Activated naive CD8-positive, alpha-beta T cell treated with anti-CD3 and anti-CD28 coated beads, Interleukin-2, amount 10 ng/mL, durations not matched to agents 7 days and 5 days (primary cell): ENCODE measurements around the gene RBAK. TPM values are rescaled to one million over a fixed set of nuclear protein-coding genes. Genes with fewer than 3 reads are reported as not detected.
"Not testable (repeated sequence)": the region's sequence is repeated elsewhere in the genome, so short reads cannot be mapped to it uniquely, and the experiment has no call there.

ENCODE experiments used
- ATAC-seq: fragments of 150-1000 bp; cut with Tn5 transposase; one replicate; pipeline ENCODE4 v1.10.0; 2021; ENCODE audit warnings: low read depth, moderate library complexity
- POLR2A ChIA-PET: fragments of 350-600 bp; sonication (Branson Sonifier 250); formaldehyde crosslinking; loops from one replicate; lab custom pipeline; 2021; ENCODE audit warnings: antibody characterized with exemption; lab: Charles Lee
- DNase-seq: peaks from one replicate; pipeline ENCODE4 v3.0.0; 2021
- H3K27ac Mint-ChIP-seq: one replicate; pipeline ENCODE4 v1.8.0; 2022; ENCODE audit warnings: mild to moderate bottlenecking, mixed read lengths
- H3K27me3 Mint-ChIP-seq: one replicate; pipeline ENCODE4 v1.8.0; 2022; ENCODE audit warnings: mild to moderate bottlenecking, moderate library complexity, mixed read lengths
- H3K36me3 Mint-ChIP-seq: one replicate; pipeline ENCODE4 v1.8.0; 2021; ENCODE audit warnings: mild to moderate bottlenecking, mixed read lengths
- H3K4me1 Mint-ChIP-seq: one replicate; pipeline ENCODE4 v1.8.0; 2021; ENCODE audit warnings: mixed read lengths
- H3K4me3 Mint-ChIP-seq: one replicate; pipeline ENCODE4 v1.8.0; 2022; ENCODE audit warnings: mild to moderate bottlenecking, moderate library complexity, mixed read lengths
- H3K9me3 Mint-ChIP-seq: one replicate; pipeline ENCODE4 v1.8.0; 2021; ENCODE audit warnings: mixed read lengths
- total RNA-seq, 2 experiments: library from RNA; stranded (reverse); gene quantifications; one replicate each; pipeline ENCODE4 v1.2.3, GENCODE V29; 2021

RBAK gene
- total RNA-seq, 2 experiments from 2014 or later: 17.0 to 17.3 TPM

GRCh38 chr7:5065107-5065407 is 19.4 kb downstream of the RBAK start:
- Mint-ChIP-seq H3K4me1 (no peaks in the 10 kb centered on the region), H3K36me3 (peaks cover 94% of the 10 kb centered on the region), H3K27ac (no peak overlapping the region), H3K27me3 (no peaks in the 10 kb centered on the region), H3K4me3 (no peak overlapping the region), H3K9me3 (peaks cover 51% of the 10 kb centered on the region)
- POLR2A ChIA-PET: no interaction called here
- ATAC-seq (no peak), DNase-seq (no peak)

- H3K36me3 Mint-ChIP-seq: peaks cover 77% of the 10 kb centered on the region
- POLR2A ChIA-PET: no interaction called here
- peaks cover 8% of the 10 kb centered on the region for H3K4me1 Mint-ChIP-seq
- H3K27me3 Mint-ChIP-seq: peaks cover 14% of the 10 kb centered on the region
- H3K9me3 Mint-ChIP-seq: peaks cover 41% of the 10 kb centered on the region
- no peak for DNase-seq
- no peak overlapping the region for H3K27ac Mint-ChIP-seq
- ATAC-seq: no peak
- no peak overlapping the region for H3K4me3 Mint-ChIP-seq
Measured at GRCh38 chr7:5068521-5068920, 22.9 kb downstream of the RBAK start.

GRCh38 chr7:5070206-5070605 is 24.5 kb downstream of the RBAK start:
- Mint-ChIP-seq H3K27ac (no peak overlapping the region), H3K27me3 (peaks cover 16% of the 10 kb centered on the region), H3K9me3 (peaks cover 31% of the 10 kb centered on the region), H3K4me3 (no peak overlapping the region), H3K36me3 (peaks cover 60% of the 10 kb centered on the region), H3K4me1 (peaks cover 8% of the 10 kb centered on the region)
- POLR2A ChIA-PET: no interaction called here
- ATAC-seq: no peak
- no peak for DNase-seq

GRCh38 chr7:5075187-5075586 is 29.5 kb downstream of the RBAK start:
- H3K9me3 Mint-ChIP-seq, H3K4me3 Mint-ChIP-seq, POLR2A ChIA-PET, DNase-seq, H3K27ac Mint-ChIP-seq, ATAC-seq, H3K4me1 Mint-ChIP-seq: not testable (repeated sequence)
- Mint-ChIP-seq H3K36me3 (peaks cover 17% of the 10 kb centered on the region), H3K27me3 (peaks cover 23% of the 10 kb centered on the region)

GRCh38 chr7:5077740-5078139 is 32.1 kb downstream of the RBAK start:
- Mint-ChIP-seq H3K9me3 (no peaks in the 10 kb centered on the region), H3K4me3 (no peak overlapping the region), H3K27me3 (peaks cover 17% of the 10 kb centered on the region), H3K36me3 (no peaks in the 10 kb centered on the region), H3K4me1 (no peaks in the 10 kb centered on the region), H3K27ac (no peak overlapping the region)
- POLR2A ChIA-PET: no interaction called here
- ATAC-seq: no peak
- no peak for DNase-seq

GRCh38 chr7:5082806-5083205 is 37.1 kb downstream of the RBAK start:
- POLR2A ChIA-PET: no interaction called here
- DNase-seq (no peak), ATAC-seq (no peak)
- Mint-ChIP-seq H3K4me1 (no peaks in the 10 kb centered on the region), H3K27ac (no peak overlapping the region), H3K9me3 (no peaks in the 10 kb centered on the region), H3K27me3 (peaks cover 8% of the 10 kb centered on the region), H3K4me3 (no peak overlapping the region), H3K36me3 (no peaks in the 10 kb centered on the region)

- ATAC-seq (no peak), DNase-seq (no peak)
- Mint-ChIP-seq H3K27ac (no peak overlapping the region), H3K27me3 (peaks cover 8% of the 10 kb centered on the region), H3K9me3 (no peaks in the 10 kb centered on the region), H3K4me1 (no peaks in the 10 kb centered on the region), H3K4me3 (no peak overlapping the region), H3K36me3 (no peaks in the 10 kb centered on the region)
- POLR2A ChIA-PET: no interaction called here
Measured at GRCh38 chr7:5083311-5083711, 37.7 kb downstream of the RBAK start.

GRCh38 chr7:5086256-5086655 is 40.6 kb downstream of the RBAK start:
- H3K4me3 Mint-ChIP-seq: no peak overlapping the region
- H3K36me3 Mint-ChIP-seq: no peaks in the 10 kb centered on the region
- H3K9me3 Mint-ChIP-seq: no peaks in the 10 kb centered on the region

GRCh38 chr7:5088228-5088833 is 42.7 kb downstream of the RBAK start:
- H3K9me3 Mint-ChIP-seq, H3K36me3 Mint-ChIP-seq, H3K27ac Mint-ChIP-seq, H3K27me3 Mint-ChIP-seq, H3K4me1 Mint-ChIP-seq, H3K4me3 Mint-ChIP-seq, DNase-seq, ATAC-seq: not testable (repeated sequence)
- POLR2A ChIA-PET: interaction anchor here (0.6 kb wide), 1 partner anchor 103 kb away, joined by 3 read pairs; no protein-coding TSS in a partner anchor

More at GRCh38 chr7:5086256-5086655, 40.6 kb downstream of the RBAK start:
- POLR2A ChIA-PET: no interaction called here
- DNase-seq: no peak
- Mint-ChIP-seq H3K4me1 (no peaks in the 10 kb centered on the region), H3K27ac (no peak overlapping the region), H3K27me3 (peaks cover 5% of the 10 kb centered on the region)
- no peak for ATAC-seq

- peaks cover under 1% of the 10 kb centered on the region for H3K27me3 Mint-ChIP-seq
- DNase-seq: no peak
- ATAC-seq: no peak
- no peak overlapping the region for H3K4me3 Mint-ChIP-seq
- no peaks in the 10 kb centered on the region for H3K4me1 Mint-ChIP-seq
- peaks cover 9% of the 10 kb centered on the region for H3K9me3 Mint-ChIP-seq
- no peaks in the 10 kb centered on the region for H3K36me3 Mint-ChIP-seq
- POLR2A ChIA-PET: no interaction called here
- no peak overlapping the region for H3K27ac Mint-ChIP-seq
Measured at GRCh38 chr7:5088906-5089305, 43.2 kb downstream of the RBAK start.

GRCh38 chr7:5093948-5094347 is 48.3 kb downstream of the RBAK start:
- Mint-ChIP-seq H3K36me3 (peaks cover 1% of the 10 kb centered on the region), H3K9me3 (peaks cover 18% of the 10 kb centered on the region), H3K4me1 (no peaks in the 10 kb centered on the region), H3K27me3 (no peaks in the 10 kb centered on the region), H3K4me3 (no peak overlapping the region), H3K27ac (no peak overlapping the region)
- DNase-seq: no peak
- POLR2A ChIA-PET: no interaction called here
- ATAC-seq: no peak

- POLR2A ChIA-PET: no interaction called here
- H3K27me3 Mint-ChIP-seq: no peaks in the 10 kb centered on the region
- no peak for ATAC-seq
- no peak overlapping the region for H3K4me3 Mint-ChIP-seq
- peaks cover 1% of the 10 kb centered on the region for H3K36me3 Mint-ChIP-seq
- DNase-seq: no peak
- no peaks in the 10 kb centered on the region for H3K4me1 Mint-ChIP-seq
- H3K9me3 Mint-ChIP-seq: peaks cover 20% of the 10 kb centered on the region
- no peak overlapping the region for H3K27ac Mint-ChIP-seq
Measured at GRCh38 chr7:5094641-5095040, 49.0 kb downstream of the RBAK start.

- no peaks in the 10 kb centered on the region for H3K27me3 Mint-ChIP-seq
- no peak overlapping the region for H3K27ac Mint-ChIP-seq
- ATAC-seq: no peak
- POLR2A ChIA-PET: no interaction called here
- H3K4me1 Mint-ChIP-seq: no peaks in the 10 kb centered on the region
- H3K36me3 Mint-ChIP-seq: no peaks in the 10 kb centered on the region
- no peak overlapping the region for H3K4me3 Mint-ChIP-seq
- peaks cover 3% of the 10 kb centered on the region for H3K9me3 Mint-ChIP-seq
- DNase-seq: no peak
Measured at GRCh38 chr7:5116359-5116758, 70.7 kb downstream of the RBAK start.

GRCh38 chr7:5117095-5117970 is 71.7 kb downstream of the RBAK start:
- H3K4me1 Mint-ChIP-seq: no peaks in the 10 kb centered on the region
- ATAC-seq: no peak
- H3K36me3 Mint-ChIP-seq: no peaks in the 10 kb centered on the region
- H3K4me3 Mint-ChIP-seq: no peak overlapping the region
- no peak overlapping the region for H3K27ac Mint-ChIP-seq
- POLR2A ChIA-PET: no interaction called here
- H3K9me3 Mint-ChIP-seq: peaks cover 2% of the 10 kb centered on the region
- DNase-seq: no peak
- H3K27me3 Mint-ChIP-seq: no peaks in the 10 kb centered on the region
